AG04449 (cell line): ENCODE data around the gene MYO1E.

Experiments
- CTCF ChIA-PET: fragments of 350-600 bp; formaldehyde crosslinking; extraction: SDS; loops from one replicate; lab custom pipeline; 2021; ENCODE audit warnings: antibody characterized with exemption; lab: Yijun Ruan, JAX
- POLR2A ChIA-PET: fragments of 400-600, 350-600 bp; formaldehyde crosslinking; extraction: SDS; loops from one replicate; lab custom pipeline; 2020; ENCODE audit warnings: antibody characterized with exemption, inconsistent platforms; lab: Yijun Ruan, JAX
- DNase-seq: peaks from one replicate; pipeline ENCODE4 v3.0.0-alpha.2; 2010; ENCODE audit warnings: low read depth, low spot score
- H3K4me3 ChIP-seq: 2 replicates; pipeline ENCODE4 v1.5.1; 2011; ENCODE audit warnings: low read depth, mild to moderate bottlenecking, control low read depth, low read length
- TF ChIP-seq, protein P1 (sequence below): IDR thresholded peaks from one replicate; pipeline ENCODE4 v1.5.1; 2011; ENCODE audit warnings: mild to moderate bottlenecking, moderate library complexity, low read length, control low read depth, inconsistent platforms; ENCODE audit not compliant: insufficient read depth; ENCODE audit errors: missing control alignments

The MYO1E gene

DNA sequence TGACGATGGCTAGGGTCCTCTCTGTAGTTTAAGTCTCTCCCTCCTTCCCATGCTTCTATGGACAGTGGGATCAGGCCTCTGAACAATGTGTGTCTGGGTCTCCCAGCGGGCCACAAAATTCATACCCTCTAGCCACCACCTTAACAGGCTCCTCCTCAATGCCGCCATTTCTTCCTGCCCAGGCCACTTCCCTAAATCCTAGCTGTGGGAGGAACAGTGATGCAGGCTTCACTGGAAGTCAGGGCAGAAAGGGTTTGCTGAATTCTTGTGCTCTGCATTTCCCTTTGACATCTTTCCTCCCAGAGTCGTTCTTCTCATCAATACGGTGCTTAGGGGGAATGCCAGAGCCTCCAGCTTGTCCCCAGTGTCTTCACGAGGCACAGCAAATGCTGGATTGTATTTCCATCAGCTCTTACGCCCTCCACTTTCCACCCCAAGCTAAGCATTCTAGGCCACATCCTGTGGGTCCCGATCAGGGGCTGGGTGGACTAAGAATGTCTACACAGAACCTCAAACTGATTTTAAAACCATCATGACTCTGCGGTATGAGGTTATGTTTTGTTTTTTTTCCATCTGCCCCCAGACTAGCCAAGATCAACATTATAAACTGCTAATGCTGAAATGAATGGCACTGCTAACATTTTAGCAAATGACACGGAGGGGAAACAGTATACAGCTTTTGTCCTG is 177.9 kb downstream of the MYO1E start:
- POLR2A ChIA-PET, result no interaction called here
- CTCF ChIA-PET, result interaction anchor here (1.0 kb wide), 1 partner anchor 25 kb away, joined by 5 read pairs; no protein-coding TSS in a partner anchor
- TF ChIP-seq, protein P1, sequence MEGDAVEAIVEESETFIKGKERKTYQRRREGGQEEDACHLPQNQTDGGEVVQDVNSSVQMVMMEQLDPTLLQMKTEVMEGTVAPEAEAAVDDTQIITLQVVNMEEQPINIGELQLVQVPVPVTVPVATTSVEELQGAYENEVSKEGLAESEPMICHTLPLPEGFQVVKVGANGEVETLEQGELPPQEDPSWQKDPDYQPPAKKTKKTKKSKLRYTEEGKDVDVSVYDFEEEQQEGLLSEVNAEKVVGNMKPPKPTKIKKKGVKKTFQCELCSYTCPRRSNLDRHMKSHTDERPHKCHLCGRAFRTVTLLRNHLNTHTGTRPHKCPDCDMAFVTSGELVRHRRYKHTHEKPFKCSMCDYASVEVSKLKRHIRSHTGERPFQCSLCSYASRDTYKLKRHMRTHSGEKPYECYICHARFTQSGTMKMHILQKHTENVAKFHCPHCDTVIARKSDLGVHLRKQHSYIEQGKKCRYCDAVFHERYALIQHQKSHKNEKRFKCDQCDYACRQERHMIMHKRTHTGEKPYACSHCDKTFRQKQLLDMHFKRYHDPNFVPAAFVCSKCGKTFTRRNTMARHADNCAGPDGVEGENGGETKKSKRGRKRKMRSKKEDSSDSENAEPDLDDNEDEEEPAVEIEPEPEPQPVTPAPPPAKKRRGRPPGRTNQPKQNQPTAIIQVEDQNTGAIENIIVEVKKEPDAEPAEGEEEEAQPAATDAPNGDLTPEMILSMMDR, result no peak

DNA sequence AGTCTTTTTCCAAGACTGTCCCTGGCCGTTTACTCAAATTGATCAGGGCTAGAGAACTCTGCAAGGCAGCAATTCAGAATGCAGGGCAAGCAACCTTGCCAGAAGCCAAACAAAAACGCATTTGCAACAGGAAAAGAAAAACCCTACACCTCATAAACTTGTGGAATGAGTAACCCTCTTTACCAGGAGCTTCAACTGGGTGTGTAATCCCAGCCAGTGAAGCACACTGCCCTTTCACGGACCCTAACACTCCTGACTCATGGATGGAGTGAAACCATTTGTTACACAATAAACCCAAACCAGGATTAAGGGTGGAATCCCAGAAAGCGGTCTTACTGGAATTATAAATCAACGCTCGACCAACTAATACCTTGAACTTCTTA is 180.8 kb downstream of the MYO1E start:
- H3K4me3 ChIP-seq, result no peak overlapping the region
- TF ChIP-seq, protein P1, result no peak
- peak; percentile 80 for DNase-seq
- ChIA-PET POLR2A (interaction anchor here (0.5 to 1.2 kb wide), 3 partner anchors 30 to 181 kb away, joined by 3 read pairs; partner anchors contain the start of gene MYO1E), CTCF (interaction anchor here (1.0 to 1.4 kb wide), 4 partner anchors 17 to 300 kb away, joined by 3 to 4 read pairs (median 4); no protein-coding TSS in a partner anchor)

More for the DNA sequence above, 177.9 kb downstream of the MYO1E start:
- H3K4me3 ChIP-seq, result no peak overlapping the region
- DNase-seq, result no peak

DNA sequence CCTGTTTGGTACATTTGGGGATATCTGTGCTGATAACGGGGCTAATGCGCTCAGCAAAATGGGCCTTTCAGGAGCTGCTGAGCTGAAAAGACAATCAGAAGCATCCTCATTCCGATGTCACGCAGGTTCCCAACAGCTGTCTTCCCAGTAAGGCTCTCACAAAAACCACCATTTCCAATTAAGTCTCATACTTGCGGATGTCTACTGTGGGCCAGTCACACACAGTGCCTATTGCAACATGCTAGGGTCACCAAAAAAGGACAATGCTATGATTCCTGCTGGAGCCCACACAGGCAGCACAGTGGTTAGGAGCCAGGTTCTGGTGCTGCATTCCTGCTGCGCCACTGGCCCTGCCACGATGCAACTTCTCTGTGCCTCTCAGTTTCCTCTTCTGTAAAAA is 182.4 kb downstream of the MYO1E start:
- no peak for DNase-seq
- H3K4me3 ChIP-seq, result no peak overlapping the region
- POLR2A ChIA-PET, result no interaction called here
- TF ChIP-seq, protein P1, result no peak
- CTCF ChIA-PET, result no interaction called here

DNA sequence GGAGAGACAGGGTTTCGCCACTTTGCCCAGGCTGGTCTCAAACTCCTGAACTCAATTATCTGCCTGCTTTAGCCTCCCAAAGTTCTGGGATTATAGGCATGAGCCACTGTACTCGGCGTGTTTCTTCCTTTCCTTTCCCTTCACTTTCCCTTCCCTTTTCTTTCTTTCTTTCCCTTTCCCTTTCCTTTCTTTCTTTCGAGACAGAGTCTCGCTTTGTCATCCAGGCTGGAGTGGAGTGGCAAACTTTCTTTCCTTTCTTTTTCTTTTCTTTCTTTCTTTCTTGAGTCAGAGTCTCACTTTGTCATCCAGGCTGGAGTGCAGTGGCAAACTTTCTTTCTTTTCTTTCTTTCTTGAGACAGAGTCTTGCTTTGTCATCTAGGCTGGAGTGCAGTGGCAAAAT is 183.4 kb downstream of the MYO1E start:
- ChIA-PET CTCF (interaction anchor here (0.8 kb wide), 1 partner anchor 15 kb away, joined by 4 read pairs; no protein-coding TSS in a partner anchor), POLR2A (no interaction called here)
- H3K4me3 ChIP-seq, result no peak overlapping the region
- TF ChIP-seq, protein P1, result no peak
- no peak for DNase-seq

DNA sequence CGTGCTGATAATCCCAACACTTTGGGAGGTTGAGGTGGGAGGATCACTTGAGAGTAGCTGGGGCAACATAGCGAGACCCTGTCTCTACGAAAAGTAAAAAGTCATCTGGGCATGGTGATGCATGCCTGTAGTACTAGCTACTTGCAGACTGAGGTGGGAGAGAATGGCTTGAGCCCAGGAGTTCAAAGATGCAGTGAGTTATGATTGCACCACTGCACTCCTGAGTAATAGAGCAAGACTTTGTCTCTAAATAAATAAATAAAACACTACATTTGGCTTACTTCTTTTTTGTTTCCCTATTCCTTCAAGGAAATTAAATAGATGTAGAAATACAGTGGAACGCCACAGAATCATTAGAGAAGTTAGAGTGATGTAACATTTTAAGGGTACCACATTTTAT is 186.2 kb downstream of the MYO1E start:
- ChIA-PET POLR2A (no interaction called here), CTCF (interaction anchor here (1.0 to 1.4 kb wide), 2 partner anchors 12 to 17 kb away, joined by 3 to 8 read pairs; no protein-coding TSS in a partner anchor)
- no peak overlapping the region for H3K4me3 ChIP-seq
- TF ChIP-seq, protein P1, result no peak
- DNase-seq, result no peak

DNA sequence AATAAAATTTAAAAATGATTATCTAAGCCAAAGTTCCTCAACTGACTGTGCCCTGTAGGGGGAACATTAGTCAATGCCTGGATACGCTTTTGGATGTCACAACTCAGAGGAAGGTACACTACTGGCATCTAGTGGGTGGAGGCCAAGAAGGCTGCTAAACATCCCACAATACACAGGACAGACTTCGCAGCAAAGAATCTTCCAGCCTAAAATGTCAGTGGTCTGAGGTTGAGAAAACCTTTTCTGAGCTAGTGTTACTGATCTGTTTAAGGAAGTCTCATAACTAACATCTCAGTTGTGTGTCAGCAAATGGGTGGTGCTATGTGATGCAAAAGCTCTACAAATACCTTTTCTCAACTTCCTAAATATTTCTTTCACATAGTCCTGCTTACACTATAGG is 186.9 kb downstream of the MYO1E start:
- H3K4me3 ChIP-seq, result no peak overlapping the region
- TF ChIP-seq, protein P1, result no peak
- POLR2A ChIA-PET, result no interaction called here
- DNase-seq, result no peak
- CTCF ChIA-PET, result interaction anchor here (1.4 kb wide), 1 partner anchor 11 kb away, joined by 8 read pairs; no protein-coding TSS in a partner anchor
